Stimulated activated naive CD8-positive, alpha-beta T cell treated with anti-CD3 and anti-CD28 coated beads, Interleukin-15, Interleukin-2, amounts not matched to agents 100 ng/mL and 50 ng/mL, for 24 hours (primary cell): ENCODE measurements around the gene PCBP3.
"Not testable (repeated sequence)": the region's sequence is repeated elsewhere in the genome, so short reads cannot be mapped to it uniquely, and the experiment has no call there.

Source experiments
- H3K27ac Mint-ChIP-seq: one replicate; pipeline ENCODE4 v1.8.0; 2021; ENCODE audit warnings: mild to moderate bottlenecking, mixed read lengths
- H3K27me3 Mint-ChIP-seq: one replicate; pipeline ENCODE4 v1.8.0; 2021; ENCODE audit warnings: mixed read lengths
- H3K36me3 Mint-ChIP-seq: one replicate; pipeline ENCODE4 v1.8.0; 2021; ENCODE audit warnings: low read depth, mixed read lengths
- H3K4me1 Mint-ChIP-seq: one replicate; pipeline ENCODE4 v1.8.0; 2021; ENCODE audit warnings: low read depth, mixed read lengths
- H3K4me3 Mint-ChIP-seq: one replicate; pipeline ENCODE4 v1.8.0; 2021; ENCODE audit warnings: mild to moderate bottlenecking, mixed read lengths
- H3K9me3 Mint-ChIP-seq: one replicate; pipeline ENCODE4 v1.8.0; 2021; ENCODE audit warnings: mixed read lengths

PCBP3 gene

GRCh38 chr21:45825219-45825618, 181.7 kb downstream of the PCBP3 start:
- H3K4me3 Mint-ChIP-seq = no peak overlapping the region
- peaks cover 16% of the 10 kb centered on the region for H3K4me1 Mint-ChIP-seq
- H3K27me3 Mint-ChIP-seq = peaks cover 25% of the 10 kb centered on the region
- H3K27ac Mint-ChIP-seq = no peak overlapping the region
- H3K36me3 Mint-ChIP-seq = no peaks in the 10 kb centered on the region
- no peaks in the 10 kb centered on the region for H3K9me3 Mint-ChIP-seq

- H3K36me3 Mint-ChIP-seq = no peaks in the 10 kb centered on the region
- no peak overlapping the region for H3K4me3 Mint-ChIP-seq
- H3K27ac Mint-ChIP-seq = no peak overlapping the region
- peaks cover 11% of the 10 kb centered on the region for H3K4me1 Mint-ChIP-seq
- no peaks in the 10 kb centered on the region for H3K9me3 Mint-ChIP-seq
- H3K27me3 Mint-ChIP-seq = peaks cover 18% of the 10 kb centered on the region
These were observed 183.3 kb downstream of the PCBP3 start for GRCh38 chr21:45826676-45827301.

DNA sequence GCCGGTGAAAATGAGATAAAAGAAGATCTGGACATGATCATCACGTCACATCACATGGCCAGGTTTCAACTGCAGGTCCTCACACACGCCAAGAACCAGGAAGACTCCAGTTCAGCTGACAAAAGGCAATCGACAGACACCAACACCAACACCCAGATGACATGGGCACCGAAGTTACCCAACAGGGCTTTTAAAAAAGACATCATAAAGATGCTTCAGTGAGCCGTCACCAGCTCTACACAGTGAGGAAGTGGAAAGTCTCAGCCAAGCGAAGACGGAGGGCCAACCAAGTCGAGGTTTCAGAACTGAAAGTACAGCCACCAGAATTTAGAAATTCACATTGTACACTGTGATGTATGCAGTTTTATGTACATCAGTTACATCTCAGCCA, 183.8 kb downstream of the PCBP3 start:
- Mint-ChIP-seq H3K27me3 (peaks cover 15% of the 10 kb centered on the region), H3K4me3 (no peak overlapping the region), H3K4me1 (peaks cover 13% of the 10 kb centered on the region), H3K36me3 (no peaks in the 10 kb centered on the region), H3K27ac (peak overlapping the region; percentile 56), H3K9me3 (no peaks in the 10 kb centered on the region)

DNA sequence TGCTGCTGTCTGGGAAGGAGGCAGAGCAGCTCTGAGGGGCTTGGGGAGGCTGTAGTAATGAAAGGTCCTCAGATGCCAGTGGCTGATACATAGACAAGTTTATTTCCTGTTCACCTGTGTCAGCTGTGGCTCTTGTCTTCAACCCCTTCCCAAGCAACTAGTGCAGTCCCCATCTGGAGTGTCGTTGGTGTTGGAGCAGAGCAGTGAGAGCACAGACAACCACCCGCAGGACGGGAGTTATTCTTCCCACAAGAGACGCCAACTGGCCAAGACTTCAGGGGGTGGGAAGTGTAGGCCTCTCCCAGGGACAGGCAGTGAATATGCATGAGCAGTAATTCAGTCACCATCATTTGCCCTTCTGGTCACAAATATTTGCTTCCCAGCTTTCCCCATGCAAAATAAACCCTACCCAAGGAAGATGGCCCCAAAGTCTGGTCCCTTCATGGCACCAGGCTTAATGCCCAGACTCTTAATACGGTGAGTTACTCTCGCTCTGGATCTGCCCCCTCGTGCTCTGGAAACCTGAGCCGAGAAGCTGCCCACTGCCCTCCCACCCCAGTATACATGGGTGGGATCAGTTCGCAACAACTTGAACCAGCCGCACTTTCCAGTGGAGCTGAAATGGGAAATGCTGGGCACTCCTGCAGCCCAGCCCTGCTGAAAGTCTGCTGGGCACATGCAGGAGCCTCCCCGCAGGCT, 184.5 kb downstream of the PCBP3 start:
- no peaks in the 10 kb centered on the region for H3K9me3 Mint-ChIP-seq
- H3K4me3 Mint-ChIP-seq = no peak overlapping the region
- H3K36me3 Mint-ChIP-seq = peaks cover 5% of the 10 kb centered on the region
- peaks cover 9% of the 10 kb centered on the region for H3K27me3 Mint-ChIP-seq
- peaks cover 21% of the 10 kb centered on the region for H3K4me1 Mint-ChIP-seq
- H3K27ac Mint-ChIP-seq = no peak overlapping the region

- Mint-ChIP-seq H3K4me3 (no peak overlapping the region), H3K9me3 (no peaks in the 10 kb centered on the region), H3K27ac (no peak overlapping the region), H3K36me3 (peaks cover 5% of the 10 kb centered on the region), H3K4me1 (peaks cover 21% of the 10 kb centered on the region), H3K27me3 (peaks cover 9% of the 10 kb centered on the region)
These were observed 185.3 kb downstream of the PCBP3 start for GRCh38 chr21:45828580-45829570.

GRCh38 chr21:45829668-45830067, 186.1 kb downstream of the PCBP3 start:
- Mint-ChIP-seq H3K9me3 (no peaks in the 10 kb centered on the region), H3K4me1 (peaks cover 21% of the 10 kb centered on the region), H3K36me3 (peaks cover 5% of the 10 kb centered on the region), H3K4me3 (no peak overlapping the region), H3K27ac (no peak overlapping the region), H3K27me3 (peaks cover 5% of the 10 kb centered on the region)

GRCh38 chr21:45830221-45830640, 186.7 kb downstream of the PCBP3 start:
- Mint-ChIP-seq H3K36me3 (peaks cover 5% of the 10 kb centered on the region), H3K4me3 (no peak overlapping the region), H3K27ac (no peak overlapping the region), H3K4me1 (peaks cover 21% of the 10 kb centered on the region), H3K9me3 (no peaks in the 10 kb centered on the region), H3K27me3 (peaks cover 4% of the 10 kb centered on the region)

DNA sequence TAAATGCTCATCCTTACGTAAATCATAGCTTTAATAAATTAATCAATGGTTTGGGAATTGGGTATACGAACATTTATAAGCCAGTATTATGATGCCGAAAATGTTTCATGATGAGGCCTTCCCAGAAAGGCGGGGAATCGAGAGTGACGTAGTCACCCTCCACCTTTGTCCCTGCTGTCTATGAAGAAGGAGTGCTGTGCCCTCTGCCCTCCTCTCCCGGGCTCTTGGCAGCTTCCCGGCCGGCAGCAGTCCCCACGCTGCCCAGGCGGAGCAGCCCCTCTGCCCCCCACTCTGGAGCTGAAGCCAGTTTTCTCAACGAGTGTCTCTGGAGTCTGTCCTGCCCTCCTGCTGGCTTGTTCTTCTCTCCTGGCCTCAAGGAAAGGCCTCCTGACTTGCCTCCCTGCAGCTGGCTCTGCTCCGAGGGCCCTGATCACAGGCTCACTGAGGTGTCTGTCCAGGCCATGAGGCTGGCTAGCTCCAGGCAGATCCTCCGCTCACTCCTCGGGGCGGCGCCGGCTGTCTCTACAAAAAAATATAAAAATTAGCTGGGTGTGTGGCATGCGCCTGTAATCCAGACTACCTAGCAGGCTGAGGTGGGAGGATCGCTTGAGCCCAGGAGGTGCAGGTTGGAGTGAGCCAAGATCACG, 187.3 kb downstream of the PCBP3 start:
- H3K4me3 Mint-ChIP-seq = no peak overlapping the region
- no peaks in the 10 kb centered on the region for H3K9me3 Mint-ChIP-seq
- peaks cover 21% of the 10 kb centered on the region for H3K4me1 Mint-ChIP-seq
- H3K27me3 Mint-ChIP-seq = no peaks in the 10 kb centered on the region
- no peak overlapping the region for H3K27ac Mint-ChIP-seq
- peaks cover 5% of the 10 kb centered on the region for H3K36me3 Mint-ChIP-seq

DNA sequence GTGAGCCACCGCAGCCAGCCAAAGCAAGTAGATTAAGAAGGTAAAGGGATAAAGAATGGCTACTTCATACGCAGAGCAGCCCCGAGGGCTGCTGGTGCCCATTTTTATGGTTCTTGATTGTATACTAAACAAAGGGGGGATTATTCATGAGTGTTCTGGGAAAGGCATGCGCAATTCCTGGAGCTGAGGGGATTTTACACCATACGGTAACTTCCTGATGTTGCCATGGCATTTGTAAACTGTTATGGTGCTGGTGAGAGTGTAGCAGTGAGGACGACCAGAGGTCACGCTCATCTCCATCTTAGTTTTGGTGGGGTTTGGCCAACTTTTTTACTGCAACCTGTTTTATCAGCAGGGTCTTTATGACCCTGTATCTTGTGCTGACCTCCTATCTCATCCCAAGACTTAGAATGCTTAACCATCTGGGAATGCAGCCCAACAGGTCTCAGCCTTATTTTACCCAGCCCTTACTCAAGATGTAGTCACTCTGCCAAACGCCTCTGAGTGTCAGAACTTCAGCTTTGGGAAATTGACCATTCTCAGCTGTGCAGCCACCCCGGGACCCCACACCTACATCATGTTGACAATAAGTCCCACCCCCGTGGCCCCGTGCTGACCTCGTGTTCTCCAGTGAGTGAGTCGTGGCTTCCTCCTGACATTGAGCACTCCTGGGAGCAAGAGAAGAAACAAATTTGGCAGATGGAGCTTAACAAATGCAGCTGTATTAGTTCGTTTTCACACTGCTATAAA, 188.6 kb downstream of the PCBP3 start:
- Mint-ChIP-seq H3K36me3 (peaks cover 5% of the 10 kb centered on the region), H3K4me1 (peaks cover 19% of the 10 kb centered on the region), H3K27me3 (no peaks in the 10 kb centered on the region), H3K4me3 (no peak overlapping the region), H3K27ac (no peak overlapping the region), H3K9me3 (no peaks in the 10 kb centered on the region)

GRCh38 chr21:45832741-45833235, 189.3 kb downstream of the PCBP3 start:
- not testable (repeated sequence) for H3K36me3 Mint-ChIP-seq

GRCh38 chr21:45833414-45833813, 189.9 kb downstream of the PCBP3 start:
- H3K4me1 Mint-ChIP-seq = peaks cover 11% of the 10 kb centered on the region
- no peaks in the 10 kb centered on the region for H3K9me3 Mint-ChIP-seq
- H3K27me3 Mint-ChIP-seq = no peaks in the 10 kb centered on the region
- no peak overlapping the region for H3K27ac Mint-ChIP-seq
- H3K36me3 Mint-ChIP-seq = peaks cover 5% of the 10 kb centered on the region
- no peak overlapping the region for H3K4me3 Mint-ChIP-seq

More at GRCh38 chr21:45832741-45833235, 189.3 kb downstream of the PCBP3 start:
- not testable (repeated sequence) for H3K27me3 Mint-ChIP-seq, H3K4me3 Mint-ChIP-seq, H3K27ac Mint-ChIP-seq, H3K9me3 Mint-ChIP-seq
- peaks cover 13% of the 10 kb centered on the region for H3K4me1 Mint-ChIP-seq

- H3K4me1 Mint-ChIP-seq = peaks cover 11% of the 10 kb centered on the region
- H3K27me3 Mint-ChIP-seq = no peaks in the 10 kb centered on the region
- H3K36me3 Mint-ChIP-seq = peaks cover 5% of the 10 kb centered on the region
- no peak overlapping the region for H3K27ac Mint-ChIP-seq
- no peaks in the 10 kb centered on the region for H3K9me3 Mint-ChIP-seq
- H3K4me3 Mint-ChIP-seq = no peak overlapping the region
These were observed 190.6 kb downstream of the PCBP3 start for GRCh38 chr21:45834026-45834715.

DNA sequence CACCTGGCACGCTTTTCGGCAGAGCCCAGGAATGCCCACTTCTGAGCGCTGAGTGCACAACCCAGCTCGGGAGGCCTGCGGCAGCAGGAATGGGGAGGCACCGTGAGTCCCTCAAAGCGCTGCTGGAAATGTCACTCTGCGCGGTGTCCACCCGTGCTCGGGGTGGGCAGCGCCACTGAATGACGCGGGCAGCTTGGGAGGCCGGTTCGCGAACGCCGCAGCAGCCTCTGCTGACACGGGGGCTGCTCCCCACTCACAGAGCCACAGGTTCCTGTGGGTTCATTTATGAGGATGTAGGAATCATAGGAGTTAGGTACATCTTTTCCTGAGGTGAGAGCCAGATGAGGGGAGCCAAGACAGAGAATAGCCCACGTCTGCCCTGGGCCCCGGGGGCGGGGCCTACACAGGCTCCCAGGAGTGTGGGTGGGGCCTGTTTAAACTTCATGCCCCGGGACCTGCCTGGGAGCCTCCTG, 191.3 kb downstream of the PCBP3 start:
- Mint-ChIP-seq H3K36me3 (peaks cover 5% of the 10 kb centered on the region), H3K4me3 (no peak overlapping the region), H3K9me3 (no peaks in the 10 kb centered on the region), H3K27me3 (no peaks in the 10 kb centered on the region), H3K27ac (no peak overlapping the region), H3K4me1 (peaks cover 11% of the 10 kb centered on the region)
